Suprapubic skin (tissue), 3 donors: Measurements from ENCODE around the gene LZTFL1.

Experiments
- CTCF ChIP-seq, 2 donors: fragments of 200-600 bp in 1 of 2; fragments of 450-650 bp in 1 of 2; sonication (generic) in 1 of 2; IDR thresholded peaks; one replicate each; pipeline ENCODE4 v1.5.1; 2016 to 2019; ENCODE audit warnings: antibody characterized with exemption in 2 of 2, mild to moderate bottlenecking in 1 of 2, moderate library complexity in 1 of 2
- EP300 ChIP-seq: sonication (generic); formaldehyde crosslinking; IDR thresholded peaks from one replicate; pipeline ENCODE4 v1.6.1; 2017; ENCODE audit warnings: antibody characterized with exemption

- TF ChIP-seq CTCF (IDR thresholded peaks at IDR 0.05) (no peak), EP300 (no peak)
Observed at GRCh38 chr3:45806072-45806471, 35.8 kb downstream of the LZTFL1 start.
